ENCODE data around the gene EDN2.
A peak's percentile ranks its signal among the peaks of the same experiment; 100 is the strongest.

EDN2 gene

DNA sequence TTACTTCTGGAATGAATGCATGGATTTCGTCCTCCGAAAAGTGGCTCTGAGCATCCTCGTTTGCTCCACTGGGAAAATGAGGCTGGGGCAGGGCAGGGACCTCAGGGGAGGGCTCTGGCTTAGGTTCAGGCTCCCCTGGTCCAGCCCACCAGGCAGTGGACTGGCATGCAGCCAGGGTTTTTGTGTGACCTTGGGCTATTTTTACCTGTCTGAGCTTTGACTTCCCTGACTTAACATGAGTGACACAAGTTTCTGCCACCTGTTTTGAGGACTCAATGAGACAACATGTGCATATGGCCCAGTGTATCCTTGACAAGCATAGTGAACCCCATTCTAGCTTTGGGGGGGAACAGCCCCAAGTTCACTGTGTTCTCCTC, 32.6 kb upstream of the EDN2 start:
- DNase-seq (ENCODE audit: low read depth), result no peak

DNA sequence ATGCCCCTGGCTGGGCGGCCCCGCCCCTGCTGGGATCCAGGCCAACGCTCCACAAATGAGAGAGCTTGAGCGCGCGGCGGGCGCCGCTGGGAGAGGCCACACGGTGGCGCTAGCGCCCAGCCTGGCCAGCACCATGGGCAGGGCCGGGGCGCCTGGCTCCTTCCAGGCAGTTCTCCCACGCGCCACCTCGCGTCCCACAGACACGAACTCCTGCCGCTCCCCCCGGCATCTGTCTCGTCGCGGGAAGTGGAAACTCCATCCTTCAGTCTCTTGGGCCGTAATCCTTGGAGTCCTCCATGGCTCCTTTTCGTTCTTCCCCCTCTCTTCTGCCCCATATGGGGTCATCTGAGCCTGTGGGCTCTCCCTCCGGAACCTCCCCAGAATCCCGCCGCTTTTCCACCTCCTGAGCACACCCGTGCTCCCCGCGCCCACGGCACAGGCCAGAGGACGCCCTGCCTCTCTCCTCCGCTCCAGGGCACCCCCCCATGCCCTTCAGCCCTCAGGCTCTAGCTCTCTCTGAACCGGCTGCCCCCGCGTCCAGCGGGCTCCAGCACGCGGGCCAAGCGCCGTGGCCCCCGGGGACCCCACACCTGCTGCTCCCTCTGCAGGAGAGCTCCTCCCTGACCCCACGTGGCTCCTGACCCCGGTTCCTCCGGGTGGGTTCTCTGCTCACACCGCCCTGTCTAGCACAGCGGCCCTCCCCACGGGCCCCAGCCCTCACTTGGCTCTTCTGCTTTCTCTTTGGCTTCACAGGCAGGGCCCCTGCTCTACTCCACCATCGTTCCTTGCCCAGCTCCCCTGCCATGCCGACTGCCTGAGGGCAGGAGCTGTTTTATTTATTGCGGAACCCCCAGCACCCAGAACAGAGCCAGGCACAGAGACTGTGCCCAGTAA, 31.9 kb upstream of the EDN2 start:
- DNase-seq (ENCODE audit: low read depth), result peak; percentile 78

DNA sequence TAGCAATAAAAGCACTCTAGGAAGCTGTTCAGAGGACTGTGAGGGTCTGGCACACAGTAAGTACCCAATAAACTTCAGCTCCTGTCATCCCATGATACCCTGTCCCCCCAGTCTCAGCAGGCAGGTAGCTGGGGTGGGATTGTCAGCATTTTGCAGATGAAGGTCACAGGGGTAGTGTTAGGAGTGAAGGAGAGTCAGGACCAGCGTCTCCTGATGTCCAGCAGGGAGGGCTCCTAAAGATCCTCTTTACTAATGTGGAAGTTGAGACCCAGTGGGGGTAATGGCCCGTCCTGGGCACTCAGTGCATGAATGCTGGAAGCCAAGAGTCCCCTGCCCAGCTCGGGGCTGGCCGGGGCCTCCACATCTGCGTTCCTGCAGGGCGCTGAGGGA, 31.3 kb upstream of the EDN2 start:
- DNase-seq (ENCODE audit: low read depth), result no peak

DNA sequence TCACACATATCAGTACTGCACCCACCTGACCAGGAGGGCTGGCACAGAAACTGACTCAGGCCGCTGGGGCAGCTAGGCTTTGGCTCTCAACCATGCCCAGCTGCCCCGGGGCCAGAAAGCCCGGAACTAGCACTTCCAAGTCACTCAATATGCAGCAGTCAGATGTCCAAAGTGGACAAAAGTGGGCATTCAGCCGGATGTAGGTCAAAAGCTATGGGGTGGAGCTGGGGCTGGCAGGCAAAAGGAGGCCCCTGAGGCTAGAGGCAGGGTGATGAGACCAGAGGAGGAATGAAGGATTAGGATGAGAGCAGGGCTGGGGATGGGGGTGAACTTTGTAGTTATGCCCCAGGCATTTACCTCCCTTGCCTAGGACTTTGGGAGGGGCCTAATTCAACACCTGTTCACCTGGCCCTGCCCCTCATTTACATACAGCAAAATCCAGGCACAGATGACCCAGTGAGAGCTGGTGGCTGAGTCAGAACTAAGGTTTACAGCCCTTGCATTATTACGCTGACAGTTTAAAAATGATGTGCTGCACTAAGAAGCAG, 30.7 kb upstream of the EDN2 start:
- DNase-seq (ENCODE audit: low read depth), result no peak

DNA sequence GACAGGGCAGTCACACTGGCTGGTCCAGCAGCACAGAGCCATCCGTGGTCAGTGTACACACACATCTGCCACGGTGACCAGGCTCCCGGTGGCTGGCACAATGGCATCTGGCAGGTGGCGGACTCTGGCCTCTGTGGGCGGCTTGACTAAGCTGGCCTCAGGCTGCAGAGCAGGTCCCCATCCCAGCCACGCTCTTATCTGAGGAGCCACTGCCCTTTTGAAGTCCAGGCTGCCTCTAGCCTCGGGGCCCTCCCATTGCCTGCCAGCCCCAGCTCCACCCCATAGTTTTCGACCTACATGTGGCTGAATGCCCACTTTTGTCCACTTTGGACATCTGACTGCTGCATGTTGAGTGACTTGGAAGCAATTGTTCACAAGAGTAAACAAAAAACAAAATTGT, 29.9 kb upstream of the EDN2 start:
- DNase-seq (ENCODE audit: low read depth), result no peak

DNA sequence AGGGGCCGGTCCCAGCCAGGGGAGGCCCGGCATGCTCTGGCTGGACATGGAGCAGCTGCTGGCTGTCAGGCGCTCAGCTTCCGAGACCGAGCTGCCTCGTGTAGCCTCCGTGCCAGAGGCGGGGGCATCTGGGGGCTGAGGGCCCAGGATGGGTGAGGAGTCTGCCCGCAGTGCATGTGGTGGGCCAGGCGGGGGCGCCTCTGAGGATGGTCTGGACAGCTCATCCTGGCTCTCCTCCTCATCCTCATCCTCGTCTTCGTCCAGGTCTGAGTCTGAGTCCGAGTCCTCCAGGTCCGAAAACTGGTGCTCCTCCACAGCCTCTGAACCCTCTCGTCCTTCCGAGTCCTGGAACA, 28.9 kb upstream of the EDN2 start:
- DNase-seq (ENCODE audit: low read depth), result no peak

DNA sequence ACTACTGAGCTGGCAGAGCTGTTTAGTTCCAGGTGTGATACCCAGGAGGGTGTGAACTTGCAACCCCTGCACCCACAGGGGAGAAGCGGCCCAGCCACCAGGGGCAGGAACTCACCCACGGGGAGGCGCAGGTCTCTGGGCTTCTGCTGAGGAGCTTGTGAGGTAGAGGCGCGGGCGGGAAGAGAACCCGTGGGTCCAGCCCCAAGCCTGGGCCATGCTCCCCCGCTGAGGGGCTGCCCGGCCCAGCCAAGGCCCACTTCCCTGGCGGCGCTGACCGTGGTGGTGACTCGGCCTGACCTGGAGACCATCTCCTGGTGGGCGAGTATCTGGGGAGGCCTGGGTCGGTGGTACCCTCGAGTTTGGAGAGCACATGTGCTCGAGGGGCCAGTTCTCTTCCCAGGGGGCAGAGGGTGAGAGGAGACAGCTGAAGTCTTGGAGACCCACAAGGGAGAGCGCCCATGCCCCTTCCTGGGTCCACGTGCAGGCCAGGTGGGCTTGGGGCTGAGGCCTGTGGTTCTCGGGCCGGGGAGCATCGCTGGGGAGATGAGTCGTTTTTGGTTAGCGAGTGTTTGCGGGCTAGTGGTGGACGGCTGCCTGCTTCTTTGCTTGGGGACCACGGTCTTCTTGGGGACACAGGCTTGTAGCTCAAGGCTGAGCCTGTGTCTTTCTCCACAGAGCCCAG, 28.4 kb upstream of the EDN2 start:
- DNase-seq (ENCODE audit: low read depth), result no peak

DNA sequence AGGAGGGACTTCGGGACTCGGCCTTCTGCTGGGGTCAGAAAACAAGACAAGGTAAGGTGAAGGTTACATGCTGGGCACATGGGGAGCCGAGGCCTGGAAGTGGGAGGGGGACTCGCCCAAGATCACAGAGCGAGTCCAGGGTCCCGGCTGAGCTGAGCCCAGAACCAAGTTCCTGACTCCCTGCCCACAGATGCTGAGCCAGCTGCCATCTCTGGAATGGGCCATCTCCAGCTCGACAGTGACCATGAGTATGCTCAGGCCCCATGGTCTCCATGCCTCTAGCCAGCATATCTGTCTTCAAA, 26.7 kb upstream of the EDN2 start:
- DNase-seq (ENCODE audit: low read depth), result no peak

DNA sequence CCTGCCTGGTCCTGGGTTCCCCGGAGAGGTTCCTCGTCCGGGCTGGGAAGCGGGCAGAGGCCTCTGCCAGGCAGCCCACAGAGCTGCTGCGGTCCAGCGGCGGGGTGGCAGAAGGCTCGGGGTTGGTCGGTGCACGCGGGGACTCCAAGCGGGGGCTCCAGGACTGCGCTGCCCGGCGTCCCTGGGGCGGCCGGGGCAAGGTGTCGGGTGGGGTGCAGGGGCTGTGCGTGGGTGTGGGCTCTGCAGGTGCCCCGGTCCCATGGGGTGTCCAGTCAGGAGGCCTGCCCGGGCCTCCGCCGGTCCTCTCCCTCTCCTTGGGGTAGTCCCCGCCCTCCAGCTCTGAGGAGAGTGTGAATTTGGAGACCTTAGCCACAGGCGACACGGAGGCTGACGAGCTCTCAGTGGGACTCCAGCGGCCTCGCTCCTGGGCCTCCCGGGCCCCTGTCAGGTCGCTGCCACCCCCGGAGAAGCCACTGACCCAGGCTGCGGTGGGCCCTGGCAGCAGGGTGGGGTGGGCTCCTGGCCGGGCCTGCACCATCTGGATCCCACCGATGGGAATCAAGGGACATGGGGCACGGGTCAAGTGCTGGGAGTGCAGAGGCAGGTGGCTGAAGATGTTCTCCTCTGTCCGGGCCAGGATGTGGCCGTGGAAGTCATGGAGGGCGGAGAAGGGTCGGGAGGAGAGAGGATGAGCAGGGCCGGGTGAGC, 26.2 kb upstream of the EDN2 start:
- no peak for DNase-seq (ENCODE audit: low read depth)

DNA sequence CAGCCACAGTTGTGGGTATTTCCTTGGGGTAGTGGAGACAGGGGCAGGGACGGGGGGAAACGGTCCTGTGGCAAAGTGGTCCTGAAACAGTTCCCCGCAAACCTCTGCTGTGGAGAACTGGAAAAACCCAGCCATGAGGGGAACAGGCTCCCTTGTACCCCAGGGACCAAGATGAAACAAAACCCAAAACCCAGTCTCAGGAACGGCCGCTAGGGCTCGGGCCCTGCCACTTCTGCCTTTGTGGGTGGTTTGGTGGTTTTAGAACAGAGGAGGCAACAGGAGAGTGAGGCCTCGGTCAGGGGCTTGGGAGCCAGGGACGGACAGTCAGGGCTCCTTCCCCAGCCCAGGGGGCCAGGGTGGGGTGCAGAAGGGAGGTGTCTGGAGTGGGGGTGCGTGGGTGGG, 24.8 kb upstream of the EDN2 start:
- no peak for DNase-seq (ENCODE audit: low read depth)

DNA sequence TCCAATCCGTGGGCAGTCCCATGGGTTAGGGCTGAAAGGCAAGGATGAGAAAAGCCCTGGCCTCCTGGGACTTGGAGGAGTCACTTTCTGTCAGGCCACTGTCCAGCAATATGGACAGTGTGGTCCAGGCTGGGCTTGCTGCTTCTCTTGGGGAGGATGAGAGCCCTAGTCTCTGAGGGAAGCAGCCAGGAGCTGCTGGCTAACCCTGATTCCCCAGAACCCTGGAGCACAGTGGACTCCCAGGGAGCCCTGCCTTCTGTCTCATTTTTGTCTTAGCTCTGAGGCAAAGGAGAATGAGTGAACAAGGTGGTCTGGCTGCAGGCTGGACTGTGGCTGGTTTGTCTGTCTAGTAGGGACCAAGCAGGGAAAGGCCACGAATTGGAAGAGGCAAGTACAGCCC, 23.8 kb upstream of the EDN2 start:
- DNase-seq (ENCODE audit: low read depth), result no peak

DNA sequence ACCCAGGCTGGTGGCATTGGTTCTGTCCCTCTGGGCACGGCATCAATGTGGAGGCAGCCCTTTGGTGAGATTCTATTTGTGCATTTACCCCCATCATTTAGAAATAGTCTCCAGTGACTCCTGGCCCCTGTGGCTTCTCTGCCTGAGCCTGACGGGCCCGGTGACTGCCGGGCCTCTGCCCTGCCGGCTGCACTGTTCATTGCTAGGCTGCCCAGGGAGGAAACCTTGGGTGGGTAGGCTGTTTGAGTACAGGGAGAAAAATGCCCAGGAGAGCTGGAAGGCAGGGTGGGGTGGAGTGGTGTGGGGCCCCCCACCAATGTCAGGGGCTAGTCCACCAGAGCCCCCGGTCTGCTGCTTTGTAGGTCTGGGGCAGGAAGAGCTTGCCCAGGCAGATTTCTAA, 23.4 kb upstream of the EDN2 start:
- no peak for DNase-seq (ENCODE audit: low read depth)

DNA sequence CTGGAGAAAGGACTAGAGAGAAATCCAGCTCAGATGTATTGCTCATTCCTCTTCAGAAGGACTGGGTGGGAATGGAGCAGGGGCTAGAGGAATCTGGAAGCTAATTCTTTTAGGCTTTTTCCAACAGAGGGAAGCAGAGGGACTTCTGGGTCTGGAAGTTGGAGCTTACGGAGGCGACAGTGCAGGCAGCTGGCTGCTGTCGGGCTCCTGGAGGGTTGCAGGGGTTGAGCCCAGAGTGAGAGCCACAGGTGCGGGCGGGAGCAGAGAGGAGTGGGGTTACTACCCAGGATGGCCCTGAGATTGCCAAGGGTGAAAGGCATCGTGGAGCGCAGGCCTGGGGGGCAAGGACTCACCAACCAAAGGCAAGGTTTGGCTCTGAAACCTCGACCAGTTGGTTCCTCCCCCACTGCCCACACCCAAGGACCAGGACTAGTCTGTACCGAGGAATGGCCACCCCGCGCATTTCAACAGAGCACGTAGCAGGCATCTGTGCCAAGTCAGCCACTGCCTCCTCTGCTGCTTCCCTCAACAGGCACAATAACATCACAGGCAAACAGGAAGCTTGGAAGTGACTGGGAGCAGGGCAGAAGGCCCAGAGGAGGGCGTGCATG, 22.7 kb upstream of the EDN2 start:
- no peak for DNase-seq (ENCODE audit: low read depth)

DNA sequence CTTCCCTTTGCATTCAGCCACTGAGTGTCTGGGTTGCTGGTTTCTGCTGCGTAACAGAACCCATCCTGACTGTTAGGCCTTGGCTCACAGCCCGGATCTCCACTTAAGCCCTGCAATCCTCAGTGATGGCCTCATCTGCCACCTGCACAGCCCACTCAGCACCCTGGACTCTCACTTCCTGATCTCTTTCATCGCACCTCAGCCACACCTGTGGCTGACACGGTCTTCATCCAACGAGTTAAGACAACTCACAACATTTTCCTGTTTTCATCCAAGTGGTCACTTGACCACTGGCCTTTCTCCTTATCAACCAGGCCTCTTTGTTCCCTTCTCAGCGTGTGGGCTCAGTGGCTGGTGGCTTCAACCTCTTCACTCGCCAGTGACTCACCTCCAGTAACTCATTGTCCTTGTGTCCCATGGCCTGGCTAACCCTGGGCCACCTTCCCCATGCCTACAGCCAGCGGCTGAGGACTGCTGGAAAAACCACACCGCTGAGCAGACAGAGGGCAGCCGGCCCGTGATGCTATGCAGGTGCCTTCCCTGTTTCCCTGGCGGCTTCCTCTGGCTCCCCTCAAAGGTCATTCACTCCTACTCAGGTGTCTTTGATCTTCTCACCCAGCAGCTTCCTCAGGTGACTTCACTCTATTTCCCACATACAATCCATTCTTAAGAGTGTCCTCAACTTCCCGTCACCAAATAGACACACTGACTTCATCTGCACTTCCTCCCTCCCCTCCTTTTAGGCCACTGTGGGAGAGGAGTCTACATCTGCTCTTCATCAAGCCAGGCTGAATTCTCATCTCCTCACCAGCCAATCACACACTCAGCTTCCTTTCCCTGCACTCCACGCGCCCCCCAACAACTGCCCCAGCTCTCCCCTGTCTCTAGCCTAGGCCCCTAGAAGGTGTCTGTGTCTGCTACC, 19.9 kb upstream of the EDN2 start:
- DNase-seq (ENCODE audit: low read depth), result peak; percentile 64

DNA sequence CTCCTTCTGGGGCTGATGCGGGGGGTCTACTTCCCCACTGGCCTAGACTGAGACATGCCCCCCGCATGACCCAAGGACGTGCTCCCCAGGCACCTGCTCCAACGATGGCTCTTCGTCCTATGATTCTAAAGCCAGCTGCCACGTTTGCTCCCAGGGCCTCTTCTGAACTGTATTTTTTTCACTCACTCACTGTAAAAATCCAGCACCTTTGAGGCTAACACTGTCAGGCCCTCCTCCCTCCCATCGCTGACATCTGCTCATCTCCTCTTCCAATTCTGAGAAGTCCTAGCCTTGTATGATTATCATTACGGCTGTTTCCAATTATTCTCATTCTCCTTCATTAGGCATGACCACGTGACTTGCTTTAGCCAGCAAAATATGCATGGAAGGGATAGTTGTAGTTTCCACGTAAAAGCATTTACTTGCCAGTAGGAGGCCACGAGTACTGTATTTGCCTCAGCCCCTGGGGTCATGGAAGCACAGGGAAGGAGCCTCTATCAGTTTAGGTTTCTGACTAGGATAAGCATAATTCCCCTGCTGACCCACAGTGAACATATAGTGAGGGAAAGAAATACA, 19.1 kb upstream of the EDN2 start:
- no peak for DNase-seq (ENCODE audit: low read depth)

DNA sequence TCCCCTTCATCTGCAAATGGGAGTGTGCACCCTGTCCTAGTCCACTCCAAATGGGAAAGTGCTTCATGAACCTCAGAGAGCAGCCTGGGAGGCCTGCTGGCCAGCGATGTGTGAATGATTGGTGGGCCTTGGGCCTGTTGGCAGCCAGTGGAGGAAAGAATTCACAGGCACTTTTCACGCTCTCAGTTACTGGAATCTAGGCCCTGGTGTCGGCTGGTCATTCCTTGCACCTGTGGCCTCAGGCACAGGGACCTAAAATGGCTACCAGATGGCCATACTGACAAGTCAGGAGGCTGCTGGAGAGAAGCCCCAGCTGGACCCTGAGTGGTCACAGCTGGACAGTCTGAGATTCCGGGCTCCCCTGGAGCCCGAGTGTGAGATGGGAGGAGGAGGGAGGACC, 18.4 kb upstream of the EDN2 start:
- no peak for DNase-seq (ENCODE audit: low read depth)

DNA sequence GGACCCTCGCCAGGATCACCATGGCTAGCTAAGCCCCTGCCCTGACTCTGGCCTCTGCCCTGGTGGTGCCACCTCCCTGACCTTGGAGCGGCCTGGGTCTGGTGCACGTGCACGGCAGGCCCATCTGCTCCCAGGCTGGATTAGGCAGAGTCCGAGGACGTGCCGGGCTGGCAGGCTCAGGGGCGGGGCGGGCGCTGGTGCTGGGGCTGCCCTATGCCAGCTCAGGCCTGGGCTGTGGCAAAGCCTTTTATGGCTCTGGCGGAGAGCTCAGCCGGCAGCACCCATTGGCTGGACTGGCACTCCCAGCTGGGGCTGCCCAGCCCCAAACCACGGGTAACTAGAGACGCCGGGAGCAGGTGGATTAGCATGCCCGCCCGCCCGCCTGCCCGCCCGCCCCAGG, 17.1 kb upstream of the EDN2 start:
- no peak for DNase-seq (ENCODE audit: low read depth)

DNA sequence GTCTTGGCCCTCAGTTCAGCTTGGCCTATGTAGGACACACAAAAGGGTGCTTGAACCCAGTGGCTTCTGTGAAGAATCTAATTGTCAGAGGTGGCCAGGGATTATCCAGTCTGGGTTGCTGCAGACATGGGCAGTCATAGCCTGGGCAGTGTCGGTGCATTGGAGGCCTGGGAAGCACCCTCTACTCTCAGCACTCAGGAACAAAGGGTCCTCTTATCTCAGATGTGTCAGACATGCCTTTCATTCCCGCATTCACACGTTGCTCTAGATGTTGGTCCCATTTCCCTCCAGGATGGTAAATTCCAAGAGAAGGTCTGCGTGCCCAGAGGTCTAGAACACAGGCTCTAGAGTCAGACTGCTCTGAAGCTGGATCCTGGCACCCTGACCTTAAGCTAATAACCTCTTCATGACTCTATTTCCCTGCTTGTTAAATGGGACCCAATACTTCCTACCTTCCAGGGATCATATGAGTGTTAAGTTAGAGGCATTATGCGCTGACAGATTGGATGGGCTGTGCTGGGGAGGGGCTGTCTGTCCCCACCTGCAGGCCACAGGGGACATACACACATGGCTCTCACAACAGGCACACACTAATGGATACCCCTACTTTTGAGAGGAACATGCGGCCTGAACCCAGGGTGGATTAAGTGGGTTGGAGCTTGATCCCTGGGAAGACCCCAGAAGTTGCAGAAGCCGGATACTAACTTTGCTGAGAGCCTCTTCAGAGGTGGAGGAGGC, 16.5 kb upstream of the EDN2 start:
- DNase-seq (ENCODE audit: low read depth), result peak; percentile 72

DNA sequence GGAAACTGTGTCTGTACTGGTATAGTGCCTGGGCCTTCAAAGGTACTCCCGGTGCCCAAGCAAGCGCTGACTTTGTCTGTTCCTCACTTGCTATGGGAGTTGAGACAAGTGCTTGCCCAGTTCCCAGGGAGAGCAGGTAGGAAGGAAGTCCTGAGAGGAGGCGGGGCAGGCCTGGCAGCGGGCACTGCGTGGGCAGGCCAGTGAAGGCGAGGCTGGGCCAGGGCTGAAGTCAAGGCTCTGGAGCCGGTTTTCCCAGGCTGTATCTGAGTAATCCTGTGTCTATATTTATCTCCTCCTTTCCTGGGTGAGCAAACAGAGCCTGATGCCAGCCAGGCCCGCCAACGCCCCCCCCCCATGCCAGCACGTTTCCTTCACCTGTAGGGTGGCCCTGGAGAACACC, 15.9 kb upstream of the EDN2 start:
- peak; percentile 69 for DNase-seq (ENCODE audit: low read depth)

DNA sequence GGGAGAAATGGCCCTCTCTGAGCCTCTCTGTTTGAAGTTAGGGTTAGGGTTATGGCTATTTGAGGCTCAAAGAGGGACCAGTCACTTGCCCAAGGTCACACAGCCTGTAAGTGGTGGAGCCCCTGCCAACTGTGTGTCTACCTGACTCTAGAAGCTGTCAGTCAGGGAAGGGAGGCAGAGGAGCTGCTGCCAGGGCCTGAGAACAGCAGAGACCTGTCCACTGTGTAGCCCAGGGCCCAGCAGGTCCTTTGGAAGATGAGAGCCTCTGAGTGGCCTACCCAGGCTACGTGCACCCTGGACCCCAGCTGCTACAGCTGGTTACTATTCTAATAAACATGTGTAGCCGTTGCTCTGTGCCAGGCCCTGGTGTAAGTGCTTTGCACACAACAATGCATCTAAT, 15.1 kb upstream of the EDN2 start:
- no peak for DNase-seq (ENCODE audit: low read depth)

DNA sequence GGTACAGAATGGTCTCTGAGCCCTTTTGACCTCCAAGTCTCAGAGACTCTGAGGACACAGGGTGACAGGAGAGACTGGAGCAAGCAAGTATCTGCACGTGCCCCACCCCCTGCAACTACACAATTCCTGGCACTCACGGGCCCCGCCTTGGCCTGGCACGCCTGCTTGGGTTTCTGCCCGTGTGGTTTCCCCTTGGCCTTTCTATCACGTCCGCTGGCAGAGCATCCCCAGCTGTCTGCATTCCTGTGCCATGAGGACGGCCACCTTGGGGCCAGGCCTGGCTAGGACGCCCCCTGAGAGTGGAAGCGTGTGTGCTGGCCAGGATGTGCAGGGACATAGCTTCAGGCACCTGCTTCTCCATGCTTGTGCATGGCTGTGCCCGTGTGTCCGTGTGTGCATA, 14.3 kb upstream of the EDN2 start:
- DNase-seq (ENCODE audit: low read depth), result no peak
